HG03460 (cell line): ENCODE results near the gene TNRC6C.

ENCODE experiments used
- ATAC-seq: cut with Tn5 transposase; IDR thresholded peaks from one replicate; pipeline ENCODE4 v1.9.1; 2021; ENCODE audit not compliant: unreplicated experiment

Gene TNRC6C

GRCh38 chr17:78012428-78012827 is 53.9 kb downstream of the TNRC6C start:
- no peak for ATAC-seq

- no peak for ATAC-seq
These were observed 55.4 kb downstream of the TNRC6C start for GRCh38 chr17:78013683-78014467.

GRCh38 chr17:78014646-78015045 is 56.1 kb downstream of the TNRC6C start:
- ATAC-seq, result no peak

GRCh38 chr17:78016852-78017251 is 58.3 kb downstream of the TNRC6C start:
- ATAC-seq, result no peak

GRCh38 chr17:78019367-78019975 is 61.0 kb downstream of the TNRC6C start:
- ATAC-seq, result no peak

- ATAC-seq, result peak; percentile 67
These were observed 61.6 kb downstream of the TNRC6C start for GRCh38 chr17:78019976-78020716.

GRCh38 chr17:78020717-78021108 is 62.2 kb downstream of the TNRC6C start:
- no peak for ATAC-seq

- no peak for ATAC-seq
These were observed 63.9 kb downstream of the TNRC6C start for GRCh38 chr17:78022425-78022824.

GRCh38 chr17:78023042-78023441 is 64.5 kb downstream of the TNRC6C start:
- no peak for ATAC-seq

GRCh38 chr17:78026381-78026780 is 67.9 kb downstream of the TNRC6C start:
- ATAC-seq, result no peak

- ATAC-seq, result no peak
These were observed 68.6 kb downstream of the TNRC6C start for GRCh38 chr17:78027121-78027520.

- no peak for ATAC-seq
These were observed 71.2 kb downstream of the TNRC6C start for GRCh38 chr17:78029697-78030096.

- ATAC-seq, result no peak
These were observed 72.9 kb downstream of the TNRC6C start for GRCh38 chr17:78031435-78031834.

- ATAC-seq, result no peak
These were observed 73.7 kb downstream of the TNRC6C start for GRCh38 chr17:78032166-78032565.

GRCh38 chr17:78034429-78035091 is 76.1 kb downstream of the TNRC6C start:
- no peak for ATAC-seq

- no peak for ATAC-seq
These were observed 78.8 kb downstream of the TNRC6C start for GRCh38 chr17:78037280-78037679.

GRCh38 chr17:78038748-78039288 is 80.3 kb downstream of the TNRC6C start:
- no peak for ATAC-seq

- ATAC-seq, result no peak
These were observed 81.1 kb downstream of the TNRC6C start for GRCh38 chr17:78039581-78039980.

- ATAC-seq, result no peak
These were observed 82.2 kb downstream of the TNRC6C start for GRCh38 chr17:78040440-78041385.
